Measurements from ENCODE around the gene ZG16. TPM values are rescaled to one million over a fixed set of nuclear protein-coding genes. Genes with fewer than 3 reads are reported as not detected.

Gene ZG16
- total and polyA plus RNA-seq, 4 donors: 0.19 to 2.8 (median 1.7) TPM

DNA sequence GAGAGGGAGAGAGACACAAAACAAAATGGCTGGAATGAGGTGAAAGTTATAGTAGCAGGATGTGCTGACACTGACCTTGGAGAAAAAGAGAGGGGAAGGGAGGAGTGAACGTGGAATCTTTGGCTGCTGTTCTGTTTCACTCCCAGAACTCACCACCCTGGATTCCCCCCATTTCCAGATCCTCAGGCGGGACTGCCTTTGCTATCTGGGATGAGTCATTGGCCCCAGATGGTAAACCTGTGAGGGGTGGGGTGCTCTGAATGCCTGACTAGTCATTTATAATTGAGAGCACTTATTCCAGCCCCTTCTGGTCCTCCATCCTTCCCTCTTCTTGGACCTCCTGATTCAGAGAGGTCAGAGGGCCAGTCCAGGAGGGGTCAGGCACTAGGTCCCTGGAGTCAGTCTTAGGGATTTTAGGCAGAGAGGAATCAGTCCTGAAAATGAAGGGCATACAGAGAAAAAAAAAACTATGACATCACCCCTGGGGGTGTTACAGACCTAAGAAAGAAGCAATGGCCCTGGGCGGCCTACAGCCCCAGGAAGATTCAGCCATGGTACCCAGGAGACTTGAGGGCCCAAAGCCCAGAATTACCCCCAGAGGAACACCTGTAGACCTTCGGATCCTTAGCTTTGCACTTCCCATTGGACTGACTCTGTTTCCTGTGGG, 2.2 kb upstream of the ZG16 start:
- Histone ChIP-seq H3K36me3 (ENCODE audit: control insufficient read depth in 4 of 4, insufficient read depth in 3 of 4, low read depth in 1 of 4, low read length in 3 of 4) (no peaks in the 10 kb centered on the region), H3K4me1 (ENCODE audit: control insufficient read depth in 4 of 4, insufficient read depth in 4 of 4, low read length in 3 of 4) (peaks cover 0 to 4% (median 4%) of the 10 kb centered on the region in 4 donors), H3K27ac (ENCODE audit: low read depth in 1 of 2, low read length in 2 of 2) (no peak overlapping the region), H3K27me3 (ENCODE audit: control insufficient read depth in 4 of 4, insufficient read depth in 4 of 4, low read length in 3 of 4) (no peaks in the 10 kb centered on the region), H3K9me3 (ENCODE audit: control insufficient read depth in 4 of 4, low read length in 3 of 4) (no peaks in the 10 kb centered on the region), H3K4me3 (ENCODE audit: low read depth in 1 of 3, low read length in 3 of 3) (no peak overlapping the region), H3K9ac (ENCODE audit: low read depth in 1 of 2, low read length in 2 of 2) (no peak overlapping the region)
- TF ChIP-seq TAF1 (conservative IDR thresholded peaks at IDR 0.05): no peak
- TF ChIP-seq EGR1 (IDR thresholded peaks at IDR 0.05; ENCODE audit: low read depth in 2 of 2): no peak
- TF ChIP-seq RAD21 (IDR thresholded peaks at IDR 0.05): no peak
- no peak for TF ChIP-seq FOXA2 (IDR thresholded peaks at IDR 0.05)
- TF ChIP-seq FOXA1 (IDR thresholded peaks at IDR 0.05): no peak
- TF ChIP-seq, protein P1, sequence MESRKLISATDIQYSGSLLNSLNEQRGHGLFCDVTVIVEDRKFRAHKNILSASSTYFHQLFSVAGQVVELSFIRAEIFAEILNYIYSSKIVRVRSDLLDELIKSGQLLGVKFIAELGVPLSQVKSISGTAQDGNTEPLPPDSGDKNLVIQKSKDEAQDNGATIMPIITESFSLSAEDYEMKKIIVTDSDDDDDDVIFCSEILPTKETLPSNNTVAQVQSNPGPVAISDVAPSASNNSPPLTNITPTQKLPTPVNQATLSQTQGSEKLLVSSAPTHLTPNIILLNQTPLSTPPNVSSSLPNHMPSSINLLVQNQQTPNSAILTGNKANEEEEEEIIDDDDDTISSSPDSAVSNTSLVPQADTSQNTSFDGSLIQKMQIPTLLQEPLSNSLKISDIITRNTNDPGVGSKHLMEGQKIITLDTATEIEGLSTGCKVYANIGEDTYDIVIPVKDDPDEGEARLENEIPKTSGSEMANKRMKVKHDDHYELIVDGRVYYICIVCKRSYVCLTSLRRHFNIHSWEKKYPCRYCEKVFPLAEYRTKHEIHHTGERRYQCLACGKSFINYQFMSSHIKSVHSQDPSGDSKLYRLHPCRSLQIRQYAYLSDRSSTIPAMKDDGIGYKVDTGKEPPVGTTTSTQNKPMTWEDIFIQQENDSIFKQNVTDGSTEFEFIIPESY (IDR thresholded peaks at IDR 0.05): no peak
- TF ChIP-seq NR2F2 (IDR thresholded peaks at IDR 0.05): no peak
- TF ChIP-seq, protein P2, sequence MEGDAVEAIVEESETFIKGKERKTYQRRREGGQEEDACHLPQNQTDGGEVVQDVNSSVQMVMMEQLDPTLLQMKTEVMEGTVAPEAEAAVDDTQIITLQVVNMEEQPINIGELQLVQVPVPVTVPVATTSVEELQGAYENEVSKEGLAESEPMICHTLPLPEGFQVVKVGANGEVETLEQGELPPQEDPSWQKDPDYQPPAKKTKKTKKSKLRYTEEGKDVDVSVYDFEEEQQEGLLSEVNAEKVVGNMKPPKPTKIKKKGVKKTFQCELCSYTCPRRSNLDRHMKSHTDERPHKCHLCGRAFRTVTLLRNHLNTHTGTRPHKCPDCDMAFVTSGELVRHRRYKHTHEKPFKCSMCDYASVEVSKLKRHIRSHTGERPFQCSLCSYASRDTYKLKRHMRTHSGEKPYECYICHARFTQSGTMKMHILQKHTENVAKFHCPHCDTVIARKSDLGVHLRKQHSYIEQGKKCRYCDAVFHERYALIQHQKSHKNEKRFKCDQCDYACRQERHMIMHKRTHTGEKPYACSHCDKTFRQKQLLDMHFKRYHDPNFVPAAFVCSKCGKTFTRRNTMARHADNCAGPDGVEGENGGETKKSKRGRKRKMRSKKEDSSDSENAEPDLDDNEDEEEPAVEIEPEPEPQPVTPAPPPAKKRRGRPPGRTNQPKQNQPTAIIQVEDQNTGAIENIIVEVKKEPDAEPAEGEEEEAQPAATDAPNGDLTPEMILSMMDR (IDR thresholded peaks at IDR 0.05; ENCODE audit: low read depth, low read length, missing input control): no peak
- TF ChIP-seq, protein P3, sequence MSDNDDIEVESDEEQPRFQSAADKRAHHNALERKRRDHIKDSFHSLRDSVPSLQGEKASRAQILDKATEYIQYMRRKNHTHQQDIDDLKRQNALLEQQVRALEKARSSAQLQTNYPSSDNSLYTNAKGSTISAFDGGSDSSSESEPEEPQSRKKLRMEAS (IDR thresholded peaks at IDR 0.05): no peak
- no peak for TF ChIP-seq ATF3 (IDR thresholded peaks at IDR 0.05)
- TF ChIP-seq YY1 (IDR thresholded peaks at IDR 0.05): no peak
- no peak for TF ChIP-seq HNF4G (IDR thresholded peaks at IDR 0.05)
- TF ChIP-seq, protein P4, sequence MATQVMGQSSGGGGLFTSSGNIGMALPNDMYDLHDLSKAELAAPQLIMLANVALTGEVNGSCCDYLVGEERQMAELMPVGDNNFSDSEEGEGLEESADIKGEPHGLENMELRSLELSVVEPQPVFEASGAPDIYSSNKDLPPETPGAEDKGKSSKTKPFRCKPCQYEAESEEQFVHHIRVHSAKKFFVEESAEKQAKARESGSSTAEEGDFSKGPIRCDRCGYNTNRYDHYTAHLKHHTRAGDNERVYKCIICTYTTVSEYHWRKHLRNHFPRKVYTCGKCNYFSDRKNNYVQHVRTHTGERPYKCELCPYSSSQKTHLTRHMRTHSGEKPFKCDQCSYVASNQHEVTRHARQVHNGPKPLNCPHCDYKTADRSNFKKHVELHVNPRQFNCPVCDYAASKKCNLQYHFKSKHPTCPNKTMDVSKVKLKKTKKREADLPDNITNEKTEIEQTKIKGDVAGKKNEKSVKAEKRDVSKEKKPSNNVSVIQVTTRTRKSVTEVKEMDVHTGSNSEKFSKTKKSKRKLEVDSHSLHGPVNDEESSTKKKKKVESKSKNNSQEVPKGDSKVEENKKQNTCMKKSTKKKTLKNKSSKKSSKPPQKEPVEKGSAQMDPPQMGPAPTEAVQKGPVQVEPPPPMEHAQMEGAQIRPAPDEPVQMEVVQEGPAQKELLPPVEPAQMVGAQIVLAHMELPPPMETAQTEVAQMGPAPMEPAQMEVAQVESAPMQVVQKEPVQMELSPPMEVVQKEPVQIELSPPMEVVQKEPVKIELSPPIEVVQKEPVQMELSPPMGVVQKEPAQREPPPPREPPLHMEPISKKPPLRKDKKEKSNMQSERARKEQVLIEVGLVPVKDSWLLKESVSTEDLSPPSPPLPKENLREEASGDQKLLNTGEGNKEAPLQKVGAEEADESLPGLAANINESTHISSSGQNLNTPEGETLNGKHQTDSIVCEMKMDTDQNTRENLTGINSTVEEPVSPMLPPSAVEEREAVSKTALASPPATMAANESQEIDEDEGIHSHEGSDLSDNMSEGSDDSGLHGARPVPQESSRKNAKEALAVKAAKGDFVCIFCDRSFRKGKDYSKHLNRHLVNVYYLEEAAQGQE (IDR thresholded peaks at IDR 0.05): no peak
- no peak for TF ChIP-seq GABPA (IDR thresholded peaks at IDR 0.05 in 1 of 2, conservative IDR thresholded peaks at IDR 0.05 in 1 of 2)
- no peak for TF ChIP-seq HNF4A (conservative IDR thresholded peaks at IDR 0.05)
- TF ChIP-seq RXRA (IDR thresholded peaks at IDR 0.05): no peak
- TF ChIP-seq JUND (IDR thresholded peaks at IDR 0.05): no peak
- TF ChIP-seq SP1 (IDR thresholded peaks at IDR 0.05): no peak
- WGBS: 89% methylated on average over 4 of the region's 4 CpGs
- DNase-seq (ENCODE audit: low spot score): no peak

Measured in liver (tissue), 9 donors.